Fibroblast of villous mesenchyme (primary cell): ENCODE measurements around the gene YY2. TPM values are rescaled to one million over a fixed set of nuclear protein-coding genes. Genes with fewer than 3 reads are reported as not detected.

Experiments used
- DNase-seq: peaks from one replicate; pipeline ENCODE4 v3.0.0-alpha.2; 2010; ENCODE audit warnings: low read depth
- H3K4me3 ChIP-seq: 2 replicates; pipeline ENCODE4 v1.5.1; 2011; ENCODE audit warnings: low read depth, mild to moderate bottlenecking, low read length
- small RNA-seq: library from RNA; depleted of rRNA; stranded (forward); fragments of <200 nt; gene quantifications from one replicate; pipeline ENCODE3, GENCODE V24; 2012
- total RNA-seq: library from RNA; depleted of rRNA; stranded (reverse); fragments of >200 nt; gene quantifications from 2 replicates; pipeline ENCODE4 v1.2.3, GENCODE V29; 2012
- TF ChIP-seq, protein P1 (sequence below): IDR thresholded peaks from 2 replicates; pipeline ENCODE4 v1.5.1; 2012; ENCODE audit warnings: low read depth, mild to moderate bottlenecking, low read length; ENCODE audit not compliant: insufficient read depth

YY2 gene
- total RNA-seq, 1 donor, result 1.7 TPM

DNA sequence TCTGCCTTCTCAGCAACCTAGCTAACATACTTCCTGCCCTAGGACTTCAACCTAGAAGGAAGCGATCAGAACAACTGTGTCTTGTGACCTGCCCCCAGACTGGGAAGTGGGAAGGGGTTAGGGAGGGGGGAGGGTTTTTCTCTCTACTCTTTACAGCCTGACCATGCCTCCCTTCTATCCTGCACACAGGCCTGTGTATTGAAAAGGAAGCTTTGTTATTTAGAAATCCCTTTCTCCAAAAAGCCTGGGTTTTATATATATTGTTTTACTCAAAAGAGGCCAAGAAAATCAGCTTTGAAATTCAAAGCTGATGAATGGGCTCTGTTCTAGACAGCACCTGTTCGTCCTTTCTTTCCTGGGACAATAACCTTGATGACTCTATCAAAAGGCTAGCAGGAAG lies 49.5 kb downstream of the YY2 start:
- TF ChIP-seq, protein P1, sequence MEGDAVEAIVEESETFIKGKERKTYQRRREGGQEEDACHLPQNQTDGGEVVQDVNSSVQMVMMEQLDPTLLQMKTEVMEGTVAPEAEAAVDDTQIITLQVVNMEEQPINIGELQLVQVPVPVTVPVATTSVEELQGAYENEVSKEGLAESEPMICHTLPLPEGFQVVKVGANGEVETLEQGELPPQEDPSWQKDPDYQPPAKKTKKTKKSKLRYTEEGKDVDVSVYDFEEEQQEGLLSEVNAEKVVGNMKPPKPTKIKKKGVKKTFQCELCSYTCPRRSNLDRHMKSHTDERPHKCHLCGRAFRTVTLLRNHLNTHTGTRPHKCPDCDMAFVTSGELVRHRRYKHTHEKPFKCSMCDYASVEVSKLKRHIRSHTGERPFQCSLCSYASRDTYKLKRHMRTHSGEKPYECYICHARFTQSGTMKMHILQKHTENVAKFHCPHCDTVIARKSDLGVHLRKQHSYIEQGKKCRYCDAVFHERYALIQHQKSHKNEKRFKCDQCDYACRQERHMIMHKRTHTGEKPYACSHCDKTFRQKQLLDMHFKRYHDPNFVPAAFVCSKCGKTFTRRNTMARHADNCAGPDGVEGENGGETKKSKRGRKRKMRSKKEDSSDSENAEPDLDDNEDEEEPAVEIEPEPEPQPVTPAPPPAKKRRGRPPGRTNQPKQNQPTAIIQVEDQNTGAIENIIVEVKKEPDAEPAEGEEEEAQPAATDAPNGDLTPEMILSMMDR, result no peak
- no peak for DNase-seq
- H3K4me3 ChIP-seq, result no peak overlapping the region

DNA sequence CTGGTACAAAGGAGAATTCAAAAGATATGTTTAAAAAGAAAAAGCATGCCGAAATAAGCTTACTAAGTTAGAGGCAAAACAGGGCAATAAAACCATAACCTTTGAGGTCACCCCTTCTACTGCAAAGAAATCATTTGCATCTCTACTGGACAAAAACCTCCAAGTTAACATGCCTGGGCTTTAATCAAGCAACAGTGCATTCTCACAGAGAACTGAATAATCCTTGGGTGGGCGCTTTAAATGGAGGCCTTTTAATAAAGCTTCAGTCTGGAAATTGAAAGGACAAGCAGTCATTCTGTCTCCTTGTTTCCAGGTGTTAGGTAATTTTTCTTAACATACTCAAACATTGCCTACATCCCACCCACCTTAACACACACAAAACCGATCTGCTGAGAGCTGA lies 50.2 kb downstream of the YY2 start:
- H3K4me3 ChIP-seq, result no peak overlapping the region
- TF ChIP-seq, protein P1, result no peak
- DNase-seq, result no peak

DNA sequence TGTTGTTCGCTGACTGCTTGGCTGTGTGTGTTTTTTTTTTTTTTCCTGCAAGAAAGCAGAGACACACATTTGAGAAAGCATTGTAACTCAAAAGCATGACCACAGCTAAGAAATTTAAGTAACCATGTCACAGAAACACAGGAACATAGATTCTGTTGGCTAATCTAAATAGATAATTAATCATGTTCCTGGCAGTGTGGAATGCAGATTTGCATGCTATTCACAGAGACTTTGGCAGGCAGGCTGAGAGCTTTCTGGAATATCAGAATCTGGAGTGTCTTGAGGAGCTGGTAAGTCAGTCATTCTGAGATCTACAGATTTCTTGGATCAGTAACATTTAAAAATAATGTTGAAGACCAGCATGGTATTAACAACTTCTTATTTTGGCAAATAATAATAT lies 51.5 kb downstream of the YY2 start:
- H3K4me3 ChIP-seq, result no peak overlapping the region
- no peak for DNase-seq
- TF ChIP-seq, protein P1, result no peak

Small RNAs within 50 kb of the gene (small RNA-seq; reads per million reads assigned to genes)
- gene U73479.1, result not detected

Other genes starting within 250 kb of the YY2 start
- not detected in 2 replicates for gene KLHL34, start 197.7 kb upstream of the YY2 start, total RNA-seq
- gene SMPX, start 97.9 kb upstream of the YY2 start, total RNA-seq, result not detected in 2 replicates
- 9.7 and 11.2 TPM in 2 replicates for gene MBTPS2, start 16.4 kb upstream of the YY2 start, total RNA-seq
- gene SMS, start 84.7 kb downstream of the YY2 start, total RNA-seq, result 133 and 190 TPM in 2 replicates
- 0.43 and 0.97 TPM in 2 replicates for gene PHEX, start 176.3 kb downstream of the YY2 start, total RNA-seq